Stimulated activated CD4-positive, alpha-beta T cell treated with anti-CD3 and anti-CD28 coated beads, TNF-alpha, amount 100 ng/mL, for 1 hour (primary cell): Measurements from ENCODE around the gene MADCAM1.
"Not testable (repeated sequence)": the region's sequence is repeated elsewhere in the genome, so short reads cannot be mapped to it uniquely, and the experiment has no call there.

ENCODE experiments used
- DNase-seq, 3 donors: peaks; one replicate each; pipeline ENCODE4 v3.0.0-alpha.2; 2020; ENCODE audit warnings: low read depth in 3 of 3, low spot score in 1 of 3

MADCAM1 gene

DNA sequence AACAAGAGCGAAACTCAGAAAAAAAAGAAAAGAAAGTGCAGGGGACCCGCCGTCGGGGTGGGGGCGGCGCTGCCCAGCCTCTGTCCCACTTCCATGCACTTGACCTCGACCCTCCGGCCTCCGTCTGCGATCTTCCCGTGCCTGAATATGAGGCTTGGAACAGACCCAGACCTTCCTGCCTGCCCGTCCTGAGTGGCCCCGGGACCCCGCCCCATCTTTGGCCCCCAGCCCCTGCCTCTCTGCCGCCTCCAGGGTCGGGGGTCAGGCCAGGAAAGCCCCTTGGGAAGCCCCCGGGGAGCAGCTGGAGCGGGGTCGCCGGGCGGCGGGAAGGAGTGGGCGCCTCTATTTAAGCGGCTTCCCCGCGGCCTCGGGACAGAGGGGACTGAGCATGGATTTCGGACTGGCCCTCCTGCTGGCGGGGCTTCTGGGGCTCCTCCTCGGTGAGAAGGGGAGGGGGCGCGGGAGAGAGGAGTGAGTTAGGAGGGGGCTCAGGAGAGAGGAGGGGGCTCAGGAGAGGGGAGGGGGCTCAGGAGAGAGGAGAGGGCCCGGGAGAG lies at the start of gene MADCAM1:
TSS of gene MADCAM1 (plus strand) at position 375 of the 554 bp plus-strand sequence. CDS start at position 389, 14 bp downstream.
- DNase-seq = no peak

- no peak for DNase-seq
These were observed 49.2 kb upstream of the MADCAM1 start for GRCh38 chr19:447064-447426.

DNA sequence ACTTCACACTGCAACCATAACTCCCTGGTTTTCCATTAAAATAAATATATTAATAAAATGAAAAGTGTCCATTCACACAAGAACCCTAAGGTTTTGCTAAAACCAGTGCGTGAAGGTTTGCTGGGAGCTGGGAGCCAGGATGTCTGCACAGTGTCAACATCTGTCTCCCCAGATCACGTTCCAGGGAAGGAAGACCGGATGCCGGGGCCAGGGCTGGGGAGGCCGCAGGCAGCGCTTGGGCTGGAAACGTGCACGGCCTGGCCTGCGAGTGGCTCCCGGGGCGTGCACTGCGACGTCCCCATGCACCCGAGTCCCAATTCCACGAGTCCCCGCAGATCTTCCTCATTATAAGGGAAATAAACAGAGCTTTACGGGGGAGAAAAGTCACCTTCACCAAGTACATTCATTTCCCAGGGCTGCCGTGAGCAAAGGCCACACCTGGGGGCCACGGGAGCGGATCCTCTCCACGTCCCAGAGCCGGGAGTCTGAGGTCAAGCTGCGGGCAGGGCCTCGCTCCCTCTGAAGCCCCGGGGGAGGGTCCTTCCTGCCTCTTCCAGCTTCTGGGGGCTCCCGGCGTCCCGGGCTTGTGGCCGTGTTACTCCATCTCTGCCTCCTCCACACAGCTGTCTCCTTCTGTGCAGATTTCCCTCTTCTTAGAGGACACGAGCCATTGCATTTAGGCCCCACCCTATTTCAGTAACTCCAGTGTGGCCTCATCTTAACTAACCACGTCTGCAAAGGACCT lies 48.3 kb upstream of the MADCAM1 start:
- DNase-seq = no peak

DNA sequence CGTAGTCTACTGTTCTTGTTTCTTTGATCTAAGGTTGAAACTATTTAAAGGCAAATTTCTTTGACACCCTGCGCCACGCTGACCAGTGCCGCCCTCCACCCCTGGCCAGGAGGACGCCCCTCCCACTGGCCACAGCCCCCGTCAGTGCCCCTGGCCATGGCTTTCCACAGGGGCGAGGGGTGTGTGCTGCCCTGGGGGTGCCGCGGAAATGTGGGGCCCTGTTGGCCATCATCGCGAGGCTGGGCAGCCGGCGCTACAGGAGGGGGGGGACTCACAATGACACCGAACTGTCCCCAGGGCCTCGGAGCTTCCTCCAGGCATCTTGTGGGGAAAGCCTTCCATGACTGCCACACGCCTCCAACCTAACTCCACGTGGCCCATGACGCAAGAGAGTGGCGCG lies 46.4 kb upstream of the MADCAM1 start:
- DNase-seq = no peak

GRCh38 chr19:450912-451481 lies 45.3 kb upstream of the MADCAM1 start:
- not testable (repeated sequence) for DNase-seq

GRCh38 chr19:452829-453228 lies 43.5 kb upstream of the MADCAM1 start:
- DNase-seq = no peak

DNA sequence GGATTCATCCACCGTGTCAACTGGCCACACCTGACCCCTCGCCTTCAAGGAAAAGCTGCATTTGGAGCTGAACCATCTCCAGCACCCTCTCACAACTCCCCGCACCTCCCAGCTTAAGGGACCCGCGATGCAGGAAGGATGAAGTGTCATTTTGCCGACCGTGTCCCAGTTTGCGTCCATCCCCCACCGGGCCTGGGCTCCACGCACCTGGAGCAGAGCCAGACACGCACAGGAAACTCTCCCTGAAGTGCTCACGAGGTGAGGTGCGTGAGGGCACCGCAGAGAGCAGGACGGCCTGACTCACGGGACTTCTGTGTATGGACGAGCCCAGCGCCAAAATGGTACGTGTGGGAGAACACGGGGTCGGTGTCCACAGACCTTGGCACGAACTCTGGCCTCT lies 42.7 kb upstream of the MADCAM1 start:
- no peak for DNase-seq

DNA sequence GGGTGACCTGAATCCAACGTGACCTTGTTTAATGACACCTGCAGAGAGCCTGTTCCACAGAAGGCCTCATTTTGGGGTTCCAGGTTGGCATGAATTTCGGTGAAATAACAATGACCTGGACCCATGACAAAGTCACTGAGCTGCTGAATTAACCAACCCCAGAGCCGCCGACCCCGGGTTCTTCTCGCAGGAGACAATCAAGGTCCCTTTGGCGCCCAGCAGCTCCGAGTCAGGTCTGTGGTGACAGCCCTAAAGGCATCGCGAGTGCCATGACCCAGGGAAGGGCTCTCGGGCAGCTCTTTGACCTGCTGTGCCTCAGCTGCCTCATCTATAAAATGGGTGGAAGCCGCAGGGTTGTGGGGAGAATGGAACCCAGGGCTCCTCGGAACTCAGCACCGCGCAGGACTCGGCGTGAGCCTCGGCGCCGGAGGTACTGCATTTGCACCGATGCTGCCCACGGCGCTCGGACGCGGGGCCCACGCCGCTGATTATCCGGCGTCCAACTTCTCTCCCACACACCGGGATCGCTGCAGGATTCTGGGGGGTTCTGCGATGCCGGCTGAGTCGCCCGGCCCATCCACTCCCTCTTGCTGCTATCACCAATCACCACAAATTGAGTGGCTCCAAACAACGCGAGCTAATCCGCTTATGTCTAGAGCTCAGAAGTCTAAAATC lies 41.1 kb upstream of the MADCAM1 start:
- DNase-seq = no peak

DNA sequence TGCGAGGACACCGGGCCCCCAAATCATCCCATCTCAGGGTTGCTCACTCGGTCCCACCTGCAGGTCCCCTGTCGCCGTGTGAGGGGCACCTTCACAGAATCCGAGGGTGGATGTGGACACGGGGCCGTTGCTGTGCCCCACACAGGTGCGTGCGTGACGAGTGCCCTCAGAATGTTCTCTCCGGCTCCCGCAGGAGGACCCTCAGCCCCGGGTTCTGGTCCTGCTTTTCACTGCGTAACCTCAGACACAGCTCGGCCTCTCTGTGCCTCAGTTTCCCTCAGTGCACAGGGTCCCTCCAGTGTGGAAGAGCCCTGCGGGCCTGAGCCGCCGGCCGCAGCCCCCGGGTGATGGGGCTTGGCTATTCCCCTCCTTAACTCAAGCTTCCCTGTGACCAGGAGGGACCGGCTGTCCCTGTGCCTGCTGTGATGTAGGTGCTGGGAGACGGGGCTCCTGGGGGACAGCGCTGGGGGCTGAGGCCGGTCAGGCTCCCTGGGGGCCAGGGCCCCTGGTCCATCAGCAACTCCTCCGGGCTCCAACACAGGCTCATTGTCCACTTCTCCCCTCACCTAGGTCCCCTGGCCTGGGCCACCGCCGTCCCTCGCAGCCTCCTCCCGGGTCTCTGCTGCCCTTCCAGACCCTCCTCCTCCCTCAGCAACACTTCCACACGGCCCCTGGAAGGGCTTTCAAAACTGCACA lies 40.3 kb upstream of the MADCAM1 start:
- DNase-seq = no peak

- no peak for DNase-seq
These were observed 39.7 kb upstream of the MADCAM1 start for GRCh38 chr19:456547-457110.

DNA sequence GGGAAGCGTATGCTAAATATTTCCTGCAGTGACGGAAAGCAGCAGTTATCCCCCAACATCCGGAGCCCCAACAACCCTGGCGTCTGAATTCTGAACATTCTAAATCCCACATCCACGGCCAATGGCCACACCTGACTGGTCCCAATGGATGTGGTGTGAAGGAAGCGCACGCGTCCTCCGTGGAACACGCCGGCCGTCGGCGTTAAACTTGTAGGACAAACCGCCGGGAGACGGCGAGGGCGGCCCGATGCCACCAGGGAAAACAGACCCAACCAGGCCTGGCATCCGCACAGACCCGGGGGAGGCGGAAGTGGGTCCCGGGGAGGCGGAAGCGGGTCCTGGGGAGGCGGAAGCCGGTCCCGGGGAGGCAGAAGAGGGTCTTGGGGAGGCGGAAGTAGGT lies 38.6 kb upstream of the MADCAM1 start:
- no peak for DNase-seq

GRCh38 chr19:458091-459042 lies 37.9 kb upstream of the MADCAM1 start:
- no peak for DNase-seq

DNA sequence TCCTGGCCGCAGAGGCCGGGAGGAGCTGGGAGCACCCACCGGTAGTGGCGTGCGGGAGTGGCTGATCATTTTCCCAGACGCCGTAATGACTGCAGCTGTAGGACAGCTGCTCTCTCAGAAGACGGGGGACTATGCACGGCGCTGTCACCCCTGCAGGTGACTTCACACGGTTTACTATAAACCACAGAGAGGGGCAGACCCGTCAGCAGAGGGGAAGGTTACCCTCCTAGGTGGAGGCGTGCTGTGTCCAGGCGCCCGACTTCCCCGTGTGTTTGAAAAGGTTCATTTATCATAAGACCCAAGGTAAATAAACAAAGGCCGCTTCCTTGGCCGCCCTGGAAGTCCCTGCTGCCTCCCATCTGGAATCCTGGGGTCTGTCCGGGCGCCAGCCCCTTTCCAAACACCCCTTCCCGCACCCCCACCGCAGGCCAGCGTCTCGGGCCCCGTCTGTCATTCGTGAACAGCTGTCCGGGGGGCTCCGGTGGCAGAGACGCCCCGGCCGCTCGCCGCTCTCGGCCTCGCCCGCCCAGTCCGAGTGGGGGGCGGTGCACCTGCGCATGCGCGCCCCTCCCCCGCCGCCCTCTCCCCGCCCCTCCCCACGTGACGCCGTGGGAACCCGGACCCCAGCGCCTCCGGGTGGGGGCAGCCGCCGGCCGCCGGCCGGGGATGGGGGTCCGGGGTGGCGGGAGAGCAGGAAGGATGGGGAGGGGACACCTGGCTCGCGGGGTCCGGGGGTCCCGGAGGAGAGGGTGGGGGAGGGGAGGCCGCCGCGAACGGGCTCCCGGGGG lies 36.4 kb upstream of the MADCAM1 start:
- peak in 1 of 3 donors; percentile 15 for DNase-seq

- no peak for DNase-seq
These were observed 35.2 kb upstream of the MADCAM1 start, which contains the start of gene SHC2 for GRCh38 chr19:460877-461720. SHC2 (minus strand) TSS chr19:461033; CDS start chr19:460996, 37 bp downstream.

DNA sequence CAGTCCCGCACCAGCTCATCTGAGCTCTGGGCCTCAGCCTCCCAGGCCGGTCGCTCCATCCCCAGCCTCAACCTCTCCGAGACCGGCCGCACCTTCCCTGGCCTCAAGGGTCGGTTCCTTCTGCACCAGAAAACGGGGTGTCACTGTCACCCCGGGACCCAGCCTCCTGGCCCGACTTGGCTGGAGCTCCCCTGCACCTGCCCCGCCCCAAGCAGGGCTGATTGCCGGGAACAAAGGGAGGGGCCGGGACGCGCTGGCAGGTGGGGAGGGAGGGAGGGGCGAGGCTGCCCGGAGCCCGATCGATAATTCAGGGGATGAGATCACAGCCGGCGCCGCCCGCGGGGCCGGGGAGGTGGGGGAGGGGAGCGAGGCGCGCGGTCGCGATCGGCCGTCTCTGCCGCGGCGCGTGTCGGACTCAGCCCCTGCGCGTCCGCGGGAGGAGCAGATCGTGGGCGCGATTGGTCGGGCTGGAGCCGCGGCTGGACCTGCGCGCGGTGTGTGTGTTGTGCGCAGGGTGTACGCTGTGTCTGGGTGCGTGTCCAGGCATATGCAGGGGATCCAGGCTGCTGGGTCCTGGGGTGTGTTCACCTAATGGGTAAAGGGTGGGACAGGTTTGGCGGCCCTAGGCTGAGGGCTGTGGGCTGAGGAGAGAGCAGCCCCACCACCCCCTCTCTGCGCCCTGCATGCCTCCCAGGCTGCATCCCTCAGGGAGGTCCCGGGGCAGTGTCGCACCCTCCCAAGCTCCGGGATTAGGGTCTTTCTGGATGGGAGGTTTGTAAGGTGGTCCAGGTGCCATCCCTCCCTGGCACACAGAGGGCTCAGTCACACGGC lies 34.4 kb upstream of the MADCAM1 start:
- no peak for DNase-seq

DNA sequence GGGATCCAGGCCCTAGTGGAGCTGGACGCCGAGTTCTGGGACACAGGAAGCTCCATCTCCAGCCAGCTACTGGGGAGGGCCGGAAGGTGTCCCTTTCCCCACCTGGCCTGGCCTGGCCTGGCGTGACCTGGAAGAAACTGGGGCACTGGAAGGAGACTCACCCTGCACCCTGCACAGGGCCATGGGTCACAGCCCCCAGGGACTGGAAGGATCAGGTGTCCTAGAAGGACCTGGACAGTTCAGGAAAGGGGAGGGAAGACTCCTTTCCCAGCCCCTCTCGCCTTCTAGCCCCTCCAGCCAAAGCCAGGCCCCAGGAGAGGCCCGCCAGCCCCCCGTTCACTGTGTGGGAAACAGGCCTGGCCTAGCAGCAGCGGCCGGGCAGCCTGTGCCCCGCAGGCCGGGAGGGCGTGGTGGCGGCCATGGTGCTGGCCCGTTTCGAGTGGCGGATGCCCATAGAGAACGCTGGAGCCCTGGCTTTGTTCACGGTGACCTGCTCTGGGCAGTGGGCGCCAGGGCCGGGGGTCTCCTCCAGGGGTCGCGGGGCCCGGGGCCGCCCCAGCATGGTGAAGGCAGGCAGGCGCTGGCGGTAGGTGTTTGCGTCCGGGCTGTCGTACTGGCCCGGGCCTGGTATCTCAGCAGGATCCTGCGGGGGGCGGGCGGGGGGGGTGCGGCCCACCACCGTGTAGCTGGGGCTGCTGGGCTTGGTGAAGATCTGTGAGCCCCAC lies 32.6 kb upstream of the MADCAM1 start:
- DNase-seq = no peak

GRCh38 chr19:464208-464545 lies 32.1 kb upstream of the MADCAM1 start:
- DNase-seq = no peak
